Uterus (tissue), 2 donors: ENCODE data around the gene TUBB4A.

ENCODE experiments used
- POLR2A ChIP-seq, 2 donors: fragments of 450-650 bp; IDR thresholded peaks; one replicate each; pipeline ENCODE4 v1.6.1; 2016; ENCODE audit warnings: antibody characterized with exemption in 2 of 2, mild to moderate bottlenecking in 1 of 2, moderate library complexity in 1 of 2
- TF ChIP-seq, protein P1 (sequence below), 4 experiments: fragments of 200-600 bp in 2 of 4; fragments of 450-650 bp in 2 of 4; sonication (generic) in 2 of 4; IDR thresholded peaks; one replicate each; pipeline ENCODE4 v1.5.1; 2016 to 2019; ENCODE audit warnings: antibody characterized with exemption in 4 of 4, mild to moderate bottlenecking in 2 of 4, moderate library complexity in 1 of 4

DNA sequence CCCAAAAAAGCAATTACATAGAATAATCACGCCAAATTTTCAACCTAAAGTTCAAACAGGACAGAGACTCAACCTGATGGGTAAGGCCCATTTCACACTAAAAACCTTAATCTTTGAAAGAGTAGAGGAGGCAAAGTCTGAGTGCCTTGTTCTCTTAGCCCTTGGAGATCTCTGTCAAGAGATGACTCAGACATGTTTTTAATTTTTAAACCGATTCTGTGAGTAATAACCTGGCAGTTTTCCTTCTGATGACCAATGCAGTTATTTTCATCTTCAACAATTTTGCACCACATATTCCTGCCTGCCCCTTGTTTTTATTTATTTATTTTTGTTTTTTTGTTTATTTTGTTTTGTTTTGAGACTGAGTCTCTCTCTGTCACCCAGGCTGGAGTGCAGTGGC is 17.2 kb upstream of the TUBB4A start:
- TF ChIP-seq, protein P1, sequence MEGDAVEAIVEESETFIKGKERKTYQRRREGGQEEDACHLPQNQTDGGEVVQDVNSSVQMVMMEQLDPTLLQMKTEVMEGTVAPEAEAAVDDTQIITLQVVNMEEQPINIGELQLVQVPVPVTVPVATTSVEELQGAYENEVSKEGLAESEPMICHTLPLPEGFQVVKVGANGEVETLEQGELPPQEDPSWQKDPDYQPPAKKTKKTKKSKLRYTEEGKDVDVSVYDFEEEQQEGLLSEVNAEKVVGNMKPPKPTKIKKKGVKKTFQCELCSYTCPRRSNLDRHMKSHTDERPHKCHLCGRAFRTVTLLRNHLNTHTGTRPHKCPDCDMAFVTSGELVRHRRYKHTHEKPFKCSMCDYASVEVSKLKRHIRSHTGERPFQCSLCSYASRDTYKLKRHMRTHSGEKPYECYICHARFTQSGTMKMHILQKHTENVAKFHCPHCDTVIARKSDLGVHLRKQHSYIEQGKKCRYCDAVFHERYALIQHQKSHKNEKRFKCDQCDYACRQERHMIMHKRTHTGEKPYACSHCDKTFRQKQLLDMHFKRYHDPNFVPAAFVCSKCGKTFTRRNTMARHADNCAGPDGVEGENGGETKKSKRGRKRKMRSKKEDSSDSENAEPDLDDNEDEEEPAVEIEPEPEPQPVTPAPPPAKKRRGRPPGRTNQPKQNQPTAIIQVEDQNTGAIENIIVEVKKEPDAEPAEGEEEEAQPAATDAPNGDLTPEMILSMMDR (IDR thresholded peaks at IDR 0.05), result no peak
- no peak for TF ChIP-seq POLR2A (IDR thresholded peaks at IDR 0.05)
